GM19238 (cell line): Measurements from ENCODE around the gene DCUN1D3.

Experiments
- DNase-seq: peaks from one replicate; pipeline ENCODE4 v3.0.0; 2011; ENCODE audit warnings: low spot score; ENCODE audit not compliant: insufficient read length

The DCUN1D3 gene

GRCh38 chr16:20889625-20890275 is 10.4 kb downstream of the DCUN1D3 start:
- DNase-seq, result no peak

GRCh38 chr16:20887207-20887606 is 13.0 kb downstream of the DCUN1D3 start:
- DNase-seq, result no peak

GRCh38 chr16:20886320-20886719 is 13.8 kb downstream of the DCUN1D3 start:
- no peak for DNase-seq

- no peak for DNase-seq
These were observed 16.0 kb downstream of the DCUN1D3 start for GRCh38 chr16:20884240-20884556.

- DNase-seq, result no peak
These were observed 16.5 kb downstream of the DCUN1D3 start for GRCh38 chr16:20883554-20884239.

GRCh38 chr16:20881503-20881878 is 18.7 kb downstream of the DCUN1D3 start:
- DNase-seq, result no peak

GRCh38 chr16:20880867-20881502 is 19.2 kb downstream of the DCUN1D3 start:
- no peak for DNase-seq

GRCh38 chr16:20879175-20880040 is 20.8 kb downstream of the DCUN1D3 start:
- DNase-seq, result no peak

- no peak for DNase-seq
These were observed 21.4 kb downstream of the DCUN1D3 start for GRCh38 chr16:20878682-20879147.

- DNase-seq, result no peak
These were observed 24.9 kb downstream of the DCUN1D3 start for GRCh38 chr16:20875355-20875650.

GRCh38 chr16:20874088-20874581 is 26.0 kb downstream of the DCUN1D3 start:
- no peak for DNase-seq

- DNase-seq, result no peak
These were observed 26.8 kb downstream of the DCUN1D3 start for GRCh38 chr16:20873331-20873730.

GRCh38 chr16:20871941-20872815 is 28.0 kb downstream of the DCUN1D3 start:
- DNase-seq, result no peak

GRCh38 chr16:20871258-20871657 is 28.9 kb downstream of the DCUN1D3 start:
- no peak for DNase-seq

GRCh38 chr16:20870122-20870820 is 29.9 kb downstream of the DCUN1D3 start:
- DNase-seq, result no peak

GRCh38 chr16:20868890-20869289 is 31.3 kb downstream of the DCUN1D3 start:
- no peak for DNase-seq

- no peak for DNase-seq
These were observed 32.6 kb downstream of the DCUN1D3 start for GRCh38 chr16:20867585-20867984.

- no peak for DNase-seq
These were observed 33.4 kb downstream of the DCUN1D3 start for GRCh38 chr16:20866801-20867200.

GRCh38 chr16:20866145-20866772 is 33.9 kb downstream of the DCUN1D3 start:
- no peak for DNase-seq
